GM18517 (cell line): ENCODE data around the gene PSRC1.
"Not testable (repeated sequence)": the region's sequence is repeated elsewhere in the genome, so short reads cannot be mapped to it uniquely, and the experiment has no call there.

Source experiments
- ATAC-seq: cut with Tn5 transposase; IDR thresholded peaks from one replicate; pipeline ENCODE4 v1.9.1; 2021; ENCODE audit warnings: mild to moderate bottlenecking, moderate library complexity; ENCODE audit not compliant: unreplicated experiment

The PSRC1 gene

GRCh38 chr1:109282952-109283747 is at the start of gene PSRC1:
Gene PSRC1 (minus strand): TSS chr1:109283145.
- peak; percentile 88 for ATAC-seq

- no peak for ATAC-seq
Observed at GRCh38 chr1:109331113-109331512, 48.2 kb upstream of the PSRC1 start.

- ATAC-seq = no peak
Observed at GRCh38 chr1:109327285-109327684, 44.3 kb upstream of the PSRC1 start.

GRCh38 chr1:109322974-109323373 is 40.0 kb upstream of the PSRC1 start:
- no peak for ATAC-seq

GRCh38 chr1:109319114-109319513 is 36.2 kb upstream of the PSRC1 start:
- ATAC-seq = no peak

- no peak for ATAC-seq
Observed at GRCh38 chr1:109316506-109316905, 33.6 kb upstream of the PSRC1 start.

GRCh38 chr1:109315288-109315687 is 32.3 kb upstream of the PSRC1 start:
- ATAC-seq = no peak

- no peak for ATAC-seq
Observed at GRCh38 chr1:109314795-109315194, 31.9 kb upstream of the PSRC1 start.

- ATAC-seq = no peak
Observed at GRCh38 chr1:109312978-109313775, 30.2 kb upstream of the PSRC1 start.

- ATAC-seq = no peak
Observed at GRCh38 chr1:109312246-109312645, 29.3 kb upstream of the PSRC1 start.

- no peak for ATAC-seq
Observed at GRCh38 chr1:109309347-109309746, 26.4 kb upstream of the PSRC1 start.

- ATAC-seq = no peak
Observed at GRCh38 chr1:109307274-109308021, 24.5 kb upstream of the PSRC1 start.

- ATAC-seq = no peak
Observed at GRCh38 chr1:109306832-109307273, 23.9 kb upstream of the PSRC1 start, which contains the start of gene MYBPHL. Gene MYBPHL (minus strand): TSS chr1:109307011. CDS start chr1:109306991, 20 bp downstream.

GRCh38 chr1:109305991-109306390 is 23.0 kb upstream of the PSRC1 start:
- not testable (repeated sequence) for ATAC-seq

- ATAC-seq = no peak
Observed at GRCh38 chr1:109304226-109304920, 21.4 kb upstream of the PSRC1 start.

GRCh38 chr1:109301874-109302273 is 18.9 kb upstream of the PSRC1 start:
- no peak for ATAC-seq

- ATAC-seq = no peak
Observed at GRCh38 chr1:109300650-109301151, 17.8 kb upstream of the PSRC1 start.

- ATAC-seq = no peak
Observed at GRCh38 chr1:109299558-109300343, 16.8 kb upstream of the PSRC1 start.
